CD14-positive monocyte (primary cell): Measurements from ENCODE around the gene SH2D4B. TPM values are rescaled to one million over a fixed set of nuclear protein-coding genes. Genes with fewer than 3 reads are reported as not detected.
A peak's percentile ranks its signal among the peaks of the same experiment; 100 is the strongest.

ENCODE experiments used
- DNase-seq, 3 donors: peaks; one replicate each; pipeline ENCODE4 v3.0.0-alpha.2; 2011 to 2022
- H2AFZ ChIP-seq: 2 replicates; pipeline ENCODE4 v1.6.0; 2012; ENCODE audit warnings: mild to moderate bottlenecking, low read depth, low read length, inconsistent platforms; ENCODE audit not compliant: insufficient read depth, poor library complexity, severe bottlenecking
- H3K27ac ChIP-seq, 2 donors: 1 replicate in 1 of 2; 2 replicates in 1 of 2; pipeline ENCODE4 v1.5.1; 2012 to 2013; ENCODE audit warnings: low read length in 2 of 2, control low read depth in 1 of 2, inconsistent platforms in 1 of 2, low read depth in 1 of 2, mild to moderate bottlenecking in 1 of 2
- H3K27me3 ChIP-seq, 2 donors: one replicate each; pipeline versions ENCODE4 v1.6.0 to v1.6.1; 2011 to 2013; ENCODE audit warnings: low read length in 2 of 2; ENCODE audit not compliant: control insufficient read depth in 2 of 2, insufficient read depth in 2 of 2
- H3K36me3 ChIP-seq, 2 donors: replicated peaks in 1 of 2; 1 replicate in 1 of 2; 2 replicates in 1 of 2; pipeline versions ENCODE4 v1.5.1 to v1.6.1; 2012 to 2013; ENCODE audit warnings: low read length in 2 of 2, control low read depth in 1 of 2, inconsistent platforms in 1 of 2, mild to moderate bottlenecking in 1 of 2; ENCODE audit not compliant: insufficient read depth in 2 of 2, control insufficient read depth in 1 of 2
- H3K4me1 ChIP-seq, 2 donors: 1 replicate in 1 of 2; 2 replicates in 1 of 2; pipeline versions ENCODE4 v1.5.1 to v1.6.1; 2012 to 2013; ENCODE audit warnings: low read length in 2 of 2, control low read depth in 1 of 2, inconsistent platforms in 1 of 2, mild to moderate bottlenecking in 1 of 2, moderate library complexity in 1 of 2; ENCODE audit not compliant: insufficient read depth in 2 of 2, control insufficient read depth in 1 of 2
- H3K4me2 ChIP-seq: replicated peaks from 2 replicates; pipeline ENCODE3; 2012; ENCODE audit warnings: low read length, moderate library complexity, mild to moderate bottlenecking; ENCODE audit not compliant: poor library complexity, severe bottlenecking; ENCODE audit errors: extremely low read depth
- H3K4me3 ChIP-seq, 3 experiments: fragments of 200-600 bp in 1 of 3; sonication (generic) in 1 of 3; replicated peaks in 1 of 3; 1 replicate in 2 of 3; 2 replicates in 1 of 3; pipeline ENCODE4 v1.5.1; 2011 to 2013; ENCODE audit warnings: low read length in 3 of 3, mild to moderate bottlenecking in 3 of 3, control low read depth in 2 of 3, low read depth in 2 of 3, inconsistent platforms in 1 of 3, moderate library complexity in 1 of 3
- H3K79me2 ChIP-seq: 2 replicates; pipeline ENCODE4 v1.6.0; 2012; ENCODE audit warnings: mild to moderate bottlenecking, control low read depth, inconsistent platforms, low read length, moderate library complexity; ENCODE audit not compliant: insufficient read depth
- H3K9ac ChIP-seq: 2 replicates; pipeline ENCODE4 v1.6.0; 2017; ENCODE audit warnings: low read length, mild to moderate bottlenecking; ENCODE audit not compliant: insufficient read depth, poor library complexity, severe bottlenecking
- H3K9me3 ChIP-seq, 2 donors: replicated peaks in 1 of 2; 1 replicate in 1 of 2; 2 replicates in 1 of 2; pipeline versions ENCODE4 v1.5.1 to v1.6.1; 2012 to 2013; ENCODE audit warnings: low read length in 2 of 2, control low read depth in 1 of 2; ENCODE audit not compliant: control insufficient read depth in 1 of 2, insufficient read depth in 1 of 2
- H4K20me1 ChIP-seq: 2 replicates; pipeline ENCODE4 v1.6.0; 2012; ENCODE audit warnings: mild to moderate bottlenecking, low read length, control low read depth, moderate library complexity; ENCODE audit not compliant: insufficient read depth
- H3K27ac Mint-ChIP-seq, 7 donors: one replicate each; pipeline ENCODE4 v1.8.0; 2020; ENCODE audit warnings: mild to moderate bottlenecking in 7 of 7, mixed read lengths in 7 of 7, moderate library complexity in 6 of 7, inconsistent platforms in 2 of 7
- H3K27me3 Mint-ChIP-seq, 3 donors: one replicate each; pipeline ENCODE4 v1.8.0; 2021 to 2022; ENCODE audit warnings: low read depth in 3 of 3, mild to moderate bottlenecking in 3 of 3, mixed read lengths in 3 of 3, moderate library complexity in 3 of 3, inconsistent platforms in 1 of 3
- H3K36me3 Mint-ChIP-seq, 2 donors: one replicate each; pipeline ENCODE4 v1.8.0; 2020; ENCODE audit warnings: mixed read lengths in 2 of 2, inconsistent platforms in 1 of 2, mild to moderate bottlenecking in 1 of 2
- H3K4me1 Mint-ChIP-seq: one replicate; pipeline ENCODE4 v1.8.0; 2020; ENCODE audit warnings: mild to moderate bottlenecking, mixed read lengths
- H3K4me3 Mint-ChIP-seq, 2 donors: one replicate each; pipeline ENCODE4 v1.8.0; 2020; ENCODE audit warnings: mild to moderate bottlenecking in 2 of 2, mixed read lengths in 2 of 2, moderate library complexity in 1 of 2
- H3K9me3 Mint-ChIP-seq, 7 donors: one replicate each; pipeline ENCODE4 v1.8.0; 2020 to 2022; ENCODE audit warnings: mixed read lengths in 7 of 7, mild to moderate bottlenecking in 6 of 7, moderate library complexity in 6 of 7, inconsistent platforms in 2 of 7
- CTCF ChIP-seq: fragments of 200-600 bp; IDR thresholded peaks from one replicate; pipeline ENCODE4 v1.8.0; 2022; ENCODE audit warnings: antibody characterized with exemption, mild to moderate bottlenecking
- WGBS: methylation state at CpG from one replicate; pipeline ENCODE4 v1.1.5; 2013; ENCODE audit warnings: missing lambda C conversion rate; ENCODE audit not compliant: insufficient coverage; 5-methylcytosine and 5-hydroxymethylcytosine counted together
- intact Hi-C, 2 donors: fragments of 100-400 bp; cut with micrococcal nuclease; formaldehyde crosslinking; loops; one replicate each; pipeline versions ENCODE4 v1.15.0 to v1.15.1; 2023
- polyA plus RNA-seq, 3 donors: library from polyadenylated mRNA; depleted of rRNA in 1 of 3; unstranded in 2 of 3; stranded (reverse) in 1 of 3; fragments of 300-500 nt in 2 of 3; fragments of >200 nt in 1 of 3; fragmentation: Illumina TruSeq in 2 of 3; gene quantifications; 1 replicate in 2 of 3; 2 replicates in 1 of 3; pipeline ENCODE4 v1.2.3, GENCODE V29; 2012 to 2021

Gene SH2D4B
- polyA plus RNA-seq, 3 donors, result 0.01 TPM; not detected in 2

GRCh38 chr10:80632742-80633141 is 95.0 kb downstream of the SH2D4B start:
- H3K27me3 Mint-ChIP-seq, result peaks cover 3 to 8% (median 3%) of the 10 kb centered on the region in 3 donors
- peak overlapping the region in 1 of 7 donors; percentile 46 for H3K27ac Mint-ChIP-seq
- H2AFZ ChIP-seq, result no peak overlapping the region
- no peak overlapping the region for H3K4me3 Mint-ChIP-seq
- H3K4me3 ChIP-seq, result no peak overlapping the region
- no peaks in the 10 kb centered on the region for H3K79me2 ChIP-seq
- intact Hi-C loops, result no loop called here
- H3K36me3 Mint-ChIP-seq, result no peaks in the 10 kb centered on the region
- H3K4me2 ChIP-seq, result no peak overlapping the region
- no peak overlapping the region for H3K9ac ChIP-seq
- H4K20me1 ChIP-seq, result no peaks in the 10 kb centered on the region
- TF ChIP-seq CTCF, result no peak
- 100% methylated on average over 5 of the region's 7 CpGs for WGBS
- H3K27me3 ChIP-seq, result no peaks in the 10 kb centered on the region
- H3K9me3 Mint-ChIP-seq, result peaks cover 0 to 6% (median 3%) of the 10 kb centered on the region in 7 donors
- H3K27ac ChIP-seq, result no peak overlapping the region
- DNase-seq, result no peak
- no peaks in the 10 kb centered on the region for H3K9me3 ChIP-seq
- no peaks in the 10 kb centered on the region for H3K4me1 ChIP-seq
- no peaks in the 10 kb centered on the region for H3K36me3 ChIP-seq
- peaks cover 8% of the 10 kb centered on the region for H3K4me1 Mint-ChIP-seq

- Histone ChIP-seq H4K20me1 (no peaks in the 10 kb centered on the region), H3K79me2 (no peaks in the 10 kb centered on the region), H3K27me3 (no peaks in the 10 kb centered on the region), H2AFZ (no peak overlapping the region), H3K9ac (no peak overlapping the region), H3K27ac (no peak overlapping the region), H3K9me3 (no peaks in the 10 kb centered on the region), H3K4me1 (no peaks in the 10 kb centered on the region), H3K4me2 (no peak overlapping the region), H3K4me3 (no peak overlapping the region), H3K36me3 (no peaks in the 10 kb centered on the region)
- intact Hi-C loops, result no loop called here
- no peak for DNase-seq
- Mint-ChIP-seq H3K4me3 (no peak overlapping the region), H3K9me3 (peaks cover 0 to 6% (median 3%) of the 10 kb centered on the region in 7 donors), H3K4me1 (peaks cover 11% of the 10 kb centered on the region), H3K27ac (no peak overlapping the region), H3K36me3 (no peaks in the 10 kb centered on the region), H3K27me3 (peaks cover 3 to 8% (median 4%) of the 10 kb centered on the region in 3 donors)
- no CpG with 5 or more reads among the region's 4 CpGs for WGBS
- TF ChIP-seq CTCF, result no peak
Measured at GRCh38 chr10:80633383-80633860, 95.7 kb downstream of the SH2D4B start.
